Fibroblast of pulmonary artery (primary cell): Measurements from ENCODE around the gene SRRM3.
"Not testable (repeated sequence)": the region's sequence is repeated elsewhere in the genome, so short reads cannot be mapped to it uniquely, and the experiment has no call there.

Experiments
- DNase-seq: peaks from one replicate; pipeline ENCODE4 v3.0.0-alpha.2; 2010; ENCODE audit warnings: low read depth
- H3K4me3 ChIP-seq: replicated peaks from 2 replicates; pipeline ENCODE4 v1.5.1; 2011; ENCODE audit warnings: low read depth, mild to moderate bottlenecking, control low read depth, low read length, moderate library complexity
- TF ChIP-seq, protein P1 (sequence below): IDR thresholded peaks from 2 replicates; pipeline ENCODE4 v1.5.1; 2011; ENCODE audit warnings: mild to moderate bottlenecking, control low read depth, low read length, inconsistent platforms; ENCODE audit errors: missing control alignments

Gene SRRM3

DNA sequence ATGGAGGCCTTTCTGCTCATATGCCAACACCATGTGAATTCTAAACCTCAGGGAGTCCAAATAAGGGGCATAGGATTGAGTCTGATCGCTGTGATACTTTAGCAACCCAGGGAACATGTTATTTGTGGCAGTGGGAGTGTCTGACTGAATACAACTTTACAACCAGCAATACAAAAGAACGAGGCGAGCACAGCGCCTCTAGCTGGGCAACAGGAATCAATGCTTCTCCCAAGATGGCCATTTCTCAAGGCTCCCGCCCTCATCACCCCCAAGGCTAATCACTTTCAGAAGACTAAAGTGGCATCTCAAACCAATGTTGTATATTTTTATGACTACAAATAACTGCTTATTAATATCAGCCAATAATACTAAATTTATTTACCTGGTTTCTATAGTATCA, 129.0 kb downstream of the SRRM3 start:
- no peak for DNase-seq
- no peak overlapping the region for H3K4me3 ChIP-seq
- TF ChIP-seq, protein P1, sequence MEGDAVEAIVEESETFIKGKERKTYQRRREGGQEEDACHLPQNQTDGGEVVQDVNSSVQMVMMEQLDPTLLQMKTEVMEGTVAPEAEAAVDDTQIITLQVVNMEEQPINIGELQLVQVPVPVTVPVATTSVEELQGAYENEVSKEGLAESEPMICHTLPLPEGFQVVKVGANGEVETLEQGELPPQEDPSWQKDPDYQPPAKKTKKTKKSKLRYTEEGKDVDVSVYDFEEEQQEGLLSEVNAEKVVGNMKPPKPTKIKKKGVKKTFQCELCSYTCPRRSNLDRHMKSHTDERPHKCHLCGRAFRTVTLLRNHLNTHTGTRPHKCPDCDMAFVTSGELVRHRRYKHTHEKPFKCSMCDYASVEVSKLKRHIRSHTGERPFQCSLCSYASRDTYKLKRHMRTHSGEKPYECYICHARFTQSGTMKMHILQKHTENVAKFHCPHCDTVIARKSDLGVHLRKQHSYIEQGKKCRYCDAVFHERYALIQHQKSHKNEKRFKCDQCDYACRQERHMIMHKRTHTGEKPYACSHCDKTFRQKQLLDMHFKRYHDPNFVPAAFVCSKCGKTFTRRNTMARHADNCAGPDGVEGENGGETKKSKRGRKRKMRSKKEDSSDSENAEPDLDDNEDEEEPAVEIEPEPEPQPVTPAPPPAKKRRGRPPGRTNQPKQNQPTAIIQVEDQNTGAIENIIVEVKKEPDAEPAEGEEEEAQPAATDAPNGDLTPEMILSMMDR: no peak

GRCh38 chr7:76332078-76332477, 130.4 kb downstream of the SRRM3 start:
- TF ChIP-seq, protein P1: no peak
- DNase-seq: no peak
- H3K4me3 ChIP-seq: no peak overlapping the region

- DNase-seq: no peak
- TF ChIP-seq, protein P1: no peak
- H3K4me3 ChIP-seq: no peak overlapping the region
Measured at GRCh38 chr7:76333511-76334101, 131.9 kb downstream of the SRRM3 start.

DNA sequence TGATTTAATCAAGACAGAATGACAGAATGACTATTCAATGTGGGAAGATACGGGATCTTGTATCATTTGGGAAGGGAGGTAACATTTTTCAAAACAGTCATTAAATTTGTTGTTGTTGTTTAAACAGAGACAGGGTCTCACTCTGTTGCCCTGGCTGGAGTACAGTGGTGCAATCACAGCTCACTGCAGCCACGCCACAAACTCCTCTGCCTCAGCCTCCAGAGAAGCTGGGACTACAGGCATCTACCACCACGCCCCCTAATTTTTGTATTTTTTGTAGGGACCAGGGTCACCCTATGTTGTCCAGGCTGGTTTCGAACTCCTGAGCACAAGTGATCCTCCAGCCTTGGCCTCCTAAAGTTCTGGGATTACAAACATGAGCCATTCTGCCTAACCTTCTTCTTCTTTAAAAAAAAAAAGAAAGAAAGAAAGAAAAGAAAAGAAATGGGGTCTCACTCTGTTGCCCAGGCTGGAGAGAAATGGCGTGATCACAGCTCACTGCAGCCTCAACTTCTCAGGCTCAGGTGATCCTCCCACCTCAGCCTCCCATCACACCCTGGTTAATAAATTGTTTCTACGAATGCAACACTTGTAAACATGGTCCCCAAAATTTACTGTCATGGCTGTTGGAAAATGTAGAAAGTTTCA, 132.7 kb downstream of the SRRM3 start:
- TF ChIP-seq, protein P1: no peak
- no peak overlapping the region for H3K4me3 ChIP-seq
- DNase-seq: no peak

DNA sequence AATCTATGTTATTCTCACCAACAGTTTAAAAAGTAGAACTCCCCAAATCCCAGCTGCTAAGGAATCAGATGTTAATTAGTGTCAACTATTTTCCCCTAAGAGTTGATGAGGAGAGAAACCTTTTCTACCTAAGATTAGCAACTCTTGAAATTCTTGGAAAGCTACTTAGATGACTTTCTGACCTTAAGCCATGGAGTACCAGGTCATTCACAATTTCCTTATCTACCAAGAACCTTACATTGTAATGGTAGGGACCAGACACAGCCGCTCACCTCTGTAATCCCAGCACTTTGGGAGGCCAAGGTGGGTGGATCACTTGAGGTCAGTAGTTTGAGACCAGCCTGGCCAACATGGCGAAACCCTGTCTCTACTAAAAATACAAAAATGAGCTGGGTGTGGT, 133.7 kb downstream of the SRRM3 start:
- not testable (repeated sequence) for DNase-seq

GRCh38 chr7:76336094-76336493, 134.4 kb downstream of the SRRM3 start:
- H3K4me3 ChIP-seq: no peak overlapping the region
- TF ChIP-seq, protein P1: no peak
- no peak for DNase-seq

More for the DNA sequence above, 133.7 kb downstream of the SRRM3 start:
- H3K4me3 ChIP-seq: not testable (repeated sequence)
